Measurements from ENCODE around the gene CIRBP.

Gene CIRBP

DNA sequence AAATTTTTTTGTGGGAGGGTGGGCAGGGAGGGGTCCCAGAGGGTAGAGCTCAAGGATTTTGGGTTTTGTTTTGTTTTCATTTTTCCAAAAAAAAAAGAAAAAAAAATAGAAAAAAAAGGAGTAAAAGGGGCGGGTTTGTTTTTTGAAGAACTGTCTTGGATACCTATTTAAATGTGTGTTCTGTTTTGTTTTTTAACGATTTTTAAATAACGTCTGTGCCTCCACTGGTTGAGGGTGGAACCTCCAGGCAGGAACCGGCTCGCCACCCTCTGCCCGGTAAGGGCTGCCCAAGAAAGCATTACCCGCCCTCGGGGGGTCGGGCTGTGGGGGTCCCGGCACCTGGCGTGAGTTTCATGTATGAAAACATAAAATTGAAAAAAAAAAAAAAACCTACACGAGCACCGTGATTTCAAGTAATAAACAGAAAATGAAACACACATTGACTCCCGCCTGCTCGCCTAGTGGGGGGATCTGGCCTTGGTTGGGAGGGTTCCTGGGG, 10.4 kb upstream of the CIRBP start:
- DNase-seq (ENCODE audit: low spot score), result no peak
- peak overlapping the region; percentile 100 for H3K27ac ChIP-seq
- POLR2A ChIA-PET (ENCODE audit: low non-redundant PET), result interaction anchor here (0.6 kb wide), 1 partner anchor 78 kb away, joined by 6 read pairs; no protein-coding TSS in a partner anchor
- TF ChIP-seq CTCF (conservative IDR thresholded peaks at IDR 0.05; ENCODE audit: low read depth), result no peak
- CTCF ChIA-PET, result interaction anchor here (0.6 kb wide), 1 partner anchor 14 kb away, joined by 3 read pairs; no protein-coding TSS in a partner anchor

- TF ChIP-seq CTCF (conservative IDR thresholded peaks at IDR 0.05; ENCODE audit: low read depth), result no peak
- peak overlapping the region; percentile 100 for H3K27ac ChIP-seq
- POLR2A ChIA-PET (ENCODE audit: low non-redundant PET), result interaction anchor here (0.6 kb wide), 2 partner anchors 19 to 78 kb away, joined by 4 to 6 read pairs; no protein-coding TSS in a partner anchor
- CTCF ChIA-PET, result interaction anchor here (0.6 to 10.3 kb wide), 2 partner anchors 15 to 101 kb away, joined by 3 to 116 read pairs; no protein-coding TSS in a partner anchor
- no peak for DNase-seq (ENCODE audit: low spot score)
These were observed 9.8 kb upstream of the CIRBP start for GRCh38 chr19:1259206-1259875.

GRCh38 chr19:1259876-1260748, 9.0 kb upstream of the CIRBP start:
- H3K27ac ChIP-seq, result peak overlapping the region; percentile 100
- ChIA-PET CTCF (interaction anchor here (0.6 to 10.3 kb wide), 2 partner anchors 15 to 101 kb away, joined by 3 to 116 read pairs; no protein-coding TSS in a partner anchor), POLR2A (ENCODE audit: low non-redundant PET) (interaction anchor here (0.6 kb wide), 1 partner anchor 18 kb away, joined by 4 read pairs; no protein-coding TSS in a partner anchor)
- peak; percentile 37 for DNase-seq (ENCODE audit: low spot score)
- no peak for TF ChIP-seq CTCF (conservative IDR thresholded peaks at IDR 0.05; ENCODE audit: low read depth)

DNA sequence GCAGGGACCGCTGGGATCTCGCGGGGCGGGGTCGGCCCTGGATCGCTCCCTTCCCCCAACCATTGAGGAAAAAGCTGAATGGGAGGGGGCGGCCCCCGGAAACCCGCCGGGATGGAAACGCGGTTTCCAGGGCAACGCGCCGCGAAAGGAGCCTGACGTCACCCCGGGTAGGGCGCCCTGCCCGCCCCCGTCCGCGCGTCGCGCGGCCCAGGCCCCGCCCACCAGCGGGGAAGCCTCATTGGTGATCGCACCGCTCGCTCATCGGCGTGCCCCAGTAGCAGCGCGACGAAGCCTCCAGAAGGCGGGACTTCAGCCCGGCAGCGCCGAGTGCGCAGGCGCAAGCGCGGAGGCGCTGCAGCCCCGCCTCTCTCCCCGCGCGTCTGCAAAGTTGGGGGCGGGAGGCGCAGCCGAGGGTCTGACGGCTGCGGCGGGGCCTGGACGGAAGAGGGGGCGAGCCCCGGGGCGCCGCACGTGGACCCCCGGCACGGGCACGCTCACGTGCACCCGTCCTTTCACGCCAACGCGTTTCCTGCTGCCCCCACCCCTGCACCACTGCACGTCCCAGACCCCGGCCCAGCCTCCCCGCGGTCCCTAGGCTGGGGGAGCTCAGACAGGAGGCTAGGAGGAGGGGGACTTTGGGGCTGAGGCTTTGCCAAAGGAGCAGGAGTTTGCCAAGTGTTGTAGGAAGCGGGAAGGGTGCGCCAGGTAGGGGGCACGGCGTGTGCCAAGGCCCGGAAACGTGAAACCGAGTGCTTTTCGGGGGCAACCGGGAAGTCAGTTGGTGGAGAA, 8.2 kb upstream of the CIRBP start:
- CTCF ChIA-PET, result interaction anchor here (0.6 to 10.3 kb wide), 2 partner anchors 16 to 160 kb away, joined by 3 to 116 read pairs; no protein-coding TSS in a partner anchor
- H3K27ac ChIP-seq, result peak overlapping the region; percentile 100
- TF ChIP-seq CTCF (conservative IDR thresholded peaks at IDR 0.05; ENCODE audit: low read depth), result no peak
- POLR2A ChIA-PET (ENCODE audit: low non-redundant PET), result no interaction called here
- DNase-seq (ENCODE audit: low spot score), result peak; percentile 92

DNA sequence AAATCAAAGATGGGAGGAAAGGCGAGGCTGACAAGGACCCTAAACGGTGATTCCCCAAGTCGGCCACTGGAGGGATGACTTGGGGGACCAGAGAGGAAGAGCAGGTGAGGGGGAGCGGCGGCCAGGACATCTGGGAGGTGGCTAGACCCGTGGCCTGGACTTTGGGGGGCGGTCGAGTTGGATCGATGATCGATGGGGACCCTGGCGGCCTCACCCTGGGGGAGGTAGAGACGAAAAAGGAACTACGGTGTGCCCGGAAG, 7.7 kb upstream of the CIRBP start:
- ChIA-PET CTCF (interaction anchor here (0.6 to 10.3 kb wide), 2 partner anchors 17 to 160 kb away, joined by 3 to 116 read pairs; no protein-coding TSS in a partner anchor), POLR2A (ENCODE audit: low non-redundant PET) (interaction anchor here (1.1 kb wide), 1 partner anchor 8 kb away, joined by 12 read pairs; no protein-coding TSS in a partner anchor)
- peak overlapping the region; percentile 100 for H3K27ac ChIP-seq
- DNase-seq (ENCODE audit: low spot score), result no peak
- no peak for TF ChIP-seq CTCF (conservative IDR thresholded peaks at IDR 0.05; ENCODE audit: low read depth)

Data from RWPE1 (cell line).